GM12891 (cell line): ENCODE measurements around the gene SRRM1. TPM values are rescaled to one million over a fixed set of nuclear protein-coding genes. Genes with fewer than 3 reads are reported as not detected.
A peak's percentile ranks its signal among the peaks of the same experiment; 100 is the strongest.

Experiments used
- DNase-seq: peaks from one replicate; pipeline ENCODE4 v3.0.0; 2011; ENCODE audit warnings: low spot score; ENCODE audit not compliant: insufficient read length
- FAIRE-seq: peaks from 2 replicates; lab custom pipeline; 2011; peaks lifted over from hg19 to GRCh38; lab: Jason Lieb, UNC
- PAX5 ChIP-seq: IDR thresholded peaks from 2 replicates; pipeline ENCODE4 v1.6.1; 2011; ENCODE audit warnings: low read length, moderate library complexity, mild to moderate bottlenecking; ENCODE audit not compliant: insufficient read depth, severe bottlenecking
- POLR2A ChIP-seq: IDR thresholded peaks from 2 replicates; pipeline ENCODE4 v1.6.1; 2011; ENCODE audit warnings: low read depth, low read length, control low read depth
- POLR2AphosphoS5 ChIP-seq: IDR thresholded peaks from 2 replicates; pipeline ENCODE4 v1.6.1; 2011; ENCODE audit warnings: low read depth, low read length, control low read depth
- POU2F2 ChIP-seq: IDR thresholded peaks from 2 replicates; pipeline ENCODE4 v1.6.1; 2011; ENCODE audit warnings: low read depth, mild to moderate bottlenecking, control low read depth, low read length, moderate library complexity
- SPI1 ChIP-seq: IDR thresholded peaks from 2 replicates; pipeline ENCODE4 v1.6.1; 2011; ENCODE audit warnings: low read depth, low read length, control low read depth
- TAF1 ChIP-seq: IDR thresholded peaks from 2 replicates; pipeline ENCODE4 v1.6.1; 2011; ENCODE audit warnings: low read depth, low read length, control low read depth
- polyA plus RNA-seq: library from polyadenylated mRNA; unstranded; fragments of >200 nt; gene quantifications from one replicate; pipeline ENCODE4 v1.2.1, GENCODE V29; 2012; ENCODE audit warnings: low read depth, missing spikeins, inconsistent platforms; ENCODE audit not compliant: missing spikeins

The SRRM1 gene, protein sequence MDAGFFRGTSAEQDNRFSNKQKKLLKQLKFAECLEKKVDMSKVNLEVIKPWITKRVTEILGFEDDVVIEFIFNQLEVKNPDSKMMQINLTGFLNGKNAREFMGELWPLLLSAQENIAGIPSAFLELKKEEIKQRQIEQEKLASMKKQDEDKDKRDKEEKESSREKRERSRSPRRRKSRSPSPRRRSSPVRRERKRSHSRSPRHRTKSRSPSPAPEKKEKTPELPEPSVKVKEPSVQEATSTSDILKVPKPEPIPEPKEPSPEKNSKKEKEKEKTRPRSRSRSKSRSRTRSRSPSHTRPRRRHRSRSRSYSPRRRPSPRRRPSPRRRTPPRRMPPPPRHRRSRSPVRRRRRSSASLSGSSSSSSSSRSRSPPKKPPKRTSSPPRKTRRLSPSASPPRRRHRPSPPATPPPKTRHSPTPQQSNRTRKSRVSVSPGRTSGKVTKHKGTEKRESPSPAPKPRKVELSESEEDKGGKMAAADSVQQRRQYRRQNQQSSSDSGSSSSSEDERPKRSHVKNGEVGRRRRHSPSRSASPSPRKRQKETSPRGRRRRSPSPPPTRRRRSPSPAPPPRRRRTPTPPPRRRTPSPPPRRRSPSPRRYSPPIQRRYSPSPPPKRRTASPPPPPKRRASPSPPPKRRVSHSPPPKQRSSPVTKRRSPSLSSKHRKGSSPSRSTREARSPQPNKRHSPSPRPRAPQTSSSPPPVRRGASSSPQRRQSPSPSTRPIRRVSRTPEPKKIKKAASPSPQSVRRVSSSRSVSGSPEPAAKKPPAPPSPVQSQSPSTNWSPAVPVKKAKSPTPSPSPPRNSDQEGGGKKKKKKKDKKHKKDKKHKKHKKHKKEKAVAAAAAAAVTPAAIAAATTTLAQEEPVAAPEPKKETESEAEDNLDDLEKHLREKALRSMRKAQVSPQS
- polyA plus RNA-seq = 76.4 TPM

DNA sequence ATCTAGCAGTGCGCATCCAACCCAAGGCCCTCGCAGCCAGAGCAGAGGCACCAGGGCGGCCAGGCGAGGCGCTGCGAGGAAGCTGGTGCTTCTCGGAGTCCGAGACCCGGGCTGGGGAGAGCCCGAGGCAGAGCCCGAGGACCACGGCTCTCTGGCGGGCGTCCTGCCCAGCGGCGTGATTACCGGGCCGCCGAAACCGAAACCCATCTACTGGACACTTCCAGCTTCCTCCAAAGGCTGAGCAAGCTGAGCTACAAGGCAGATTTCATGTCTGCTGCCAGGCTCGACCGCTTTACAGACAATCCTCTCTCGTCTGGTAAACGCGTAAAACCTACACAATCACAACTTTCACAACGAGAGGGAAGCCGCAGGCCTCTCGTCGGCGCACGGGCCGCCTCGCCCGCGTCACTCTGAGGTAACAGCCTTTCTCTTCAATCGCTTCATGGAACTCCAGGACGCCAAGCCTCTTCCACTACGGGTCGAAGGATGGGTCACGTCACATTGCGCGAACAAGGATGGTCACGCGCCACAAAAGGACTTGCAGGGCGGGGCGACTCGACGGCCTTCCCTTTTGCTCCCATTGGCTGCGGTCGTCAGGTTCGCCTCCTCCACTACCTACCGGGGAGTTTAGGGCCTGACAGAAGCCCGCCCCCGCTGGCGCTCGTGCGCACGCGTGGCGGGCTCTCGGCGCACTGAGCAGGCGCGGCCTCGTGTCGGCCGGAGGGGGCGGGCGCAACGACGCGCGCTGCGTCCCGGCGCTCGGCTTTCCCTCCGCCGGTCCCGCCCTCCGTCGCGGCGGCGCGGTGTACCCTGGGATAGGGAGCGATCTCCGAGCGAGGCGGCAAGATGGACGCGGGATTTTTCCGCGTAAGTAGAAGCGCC is at the start of gene SRRM1:
TSS of gene SRRM1 (plus strand) at position 822 of the 882 bp plus-strand sequence. CDS start at position 847, 25 bp downstream.
- peak; percentile 91 for DNase-seq
- TF ChIP-seq POLR2A = peak; percentile 94
- TF ChIP-seq POLR2AphosphoS5 = peak; percentile 84
- TF ChIP-seq TAF1 = peak; percentile 71; the same call in 1 of the 2 replicates
- TF ChIP-seq PAX5 = no peak
- peak; percentile 68; the same call in 1 of the 2 replicates for TF ChIP-seq POU2F2
- FAIRE-seq = peak; percentile 99

DNA sequence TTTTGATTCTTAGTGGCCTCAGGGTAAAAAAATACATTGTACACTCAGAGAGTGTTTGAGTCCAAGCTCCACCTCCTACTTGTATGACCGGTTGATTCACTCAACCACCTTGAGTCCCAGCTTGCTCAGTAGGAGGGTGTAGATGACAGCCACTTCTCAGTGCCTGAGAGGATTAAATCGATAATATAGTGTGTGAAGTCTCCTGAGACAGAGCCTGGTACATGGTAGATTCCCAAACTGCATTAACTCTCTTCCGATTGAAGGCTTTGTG is 48.8 kb upstream of the SRRM1 start:
- TF ChIP-seq TAF1 = no peak
- TF ChIP-seq POU2F2 = no peak
- no peak for TF ChIP-seq POLR2A
- TF ChIP-seq PAX5 = no peak
- TF ChIP-seq SPI1 = no peak
- no peak for TF ChIP-seq POLR2AphosphoS5

DNA sequence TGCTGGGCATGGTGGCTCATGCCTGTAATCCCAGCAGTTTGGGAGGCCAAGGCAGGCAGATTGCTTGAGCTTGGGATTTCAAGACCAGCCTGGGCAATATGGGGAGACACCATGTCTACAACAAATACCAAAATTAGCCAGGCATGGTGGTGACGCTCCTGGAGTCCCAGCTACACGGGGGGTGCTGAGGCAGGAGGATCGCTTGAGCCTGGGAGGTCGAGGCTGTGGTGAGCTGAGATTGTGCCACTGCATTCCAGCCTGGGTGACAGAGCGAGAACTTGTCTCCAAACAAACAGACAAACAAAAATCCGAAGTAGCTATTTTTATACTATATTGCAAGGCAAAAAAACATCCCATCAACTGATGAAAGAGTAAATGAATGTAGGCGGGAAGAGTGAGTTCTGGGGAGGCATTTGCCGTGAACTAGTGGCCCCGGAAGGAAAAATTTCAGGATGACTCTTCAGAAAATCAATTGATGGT is 46.7 kb upstream of the SRRM1 start:
- FAIRE-seq = no peak
- no peak for TF ChIP-seq POLR2A
- TF ChIP-seq PAX5 = no peak
- TF ChIP-seq SPI1 = no peak
- TF ChIP-seq POU2F2 = no peak
- DNase-seq = no peak

More for the DNA sequence above, 48.8 kb upstream of the SRRM1 start:
- FAIRE-seq (no peak), DNase-seq (no peak)

DNA sequence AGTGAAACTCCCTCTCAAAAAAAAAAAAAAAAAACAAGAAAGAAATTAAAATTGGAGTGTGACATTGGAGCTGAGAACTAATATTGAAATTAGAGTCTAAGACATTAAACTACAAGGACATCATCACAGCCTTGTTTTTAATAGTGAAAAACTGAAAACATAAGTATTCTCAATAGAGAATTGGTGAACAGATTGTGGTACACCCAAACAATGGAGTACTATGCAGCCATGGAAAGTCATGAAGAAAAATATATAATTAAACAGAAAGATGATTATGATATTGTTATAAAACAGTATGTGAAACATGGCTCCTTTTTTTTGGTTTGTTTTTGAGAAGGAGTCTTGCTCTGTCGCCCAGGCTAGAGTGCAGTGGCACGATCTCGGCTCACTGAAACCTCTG is 43.8 kb upstream of the SRRM1 start:
- DNase-seq = no peak
- FAIRE-seq = no peak
- TF ChIP-seq PAX5 (no peak), TAF1 (no peak), POU2F2 (no peak), SPI1 (no peak), POLR2AphosphoS5 (no peak), POLR2A (no peak)

DNA sequence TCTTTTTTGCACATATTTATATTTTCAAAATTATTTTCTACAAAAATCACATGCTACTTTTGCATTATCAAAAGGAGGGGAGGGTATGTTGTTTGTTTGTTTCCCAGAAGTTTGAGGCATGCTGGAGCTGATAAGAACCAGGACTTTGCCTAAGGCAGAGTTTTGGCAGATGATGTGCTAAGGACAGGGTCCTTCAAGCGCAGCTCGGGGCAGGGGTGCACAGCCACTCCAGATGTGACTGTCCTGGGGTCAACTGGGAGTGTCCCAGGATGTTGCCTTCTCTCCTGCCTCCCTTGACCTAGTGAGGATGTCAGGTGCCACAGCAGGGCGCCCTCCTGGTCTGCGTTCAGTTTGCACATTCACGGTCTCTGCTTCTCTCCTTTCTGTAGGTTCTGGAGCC is 42.6 kb upstream of the SRRM1 start:
- TF ChIP-seq POLR2AphosphoS5 = no peak
- TF ChIP-seq POLR2A = no peak
- TF ChIP-seq SPI1 = no peak
- no peak for TF ChIP-seq TAF1
- TF ChIP-seq PAX5 = no peak
- no peak for TF ChIP-seq POU2F2
- FAIRE-seq (no peak), DNase-seq (no peak)

DNA sequence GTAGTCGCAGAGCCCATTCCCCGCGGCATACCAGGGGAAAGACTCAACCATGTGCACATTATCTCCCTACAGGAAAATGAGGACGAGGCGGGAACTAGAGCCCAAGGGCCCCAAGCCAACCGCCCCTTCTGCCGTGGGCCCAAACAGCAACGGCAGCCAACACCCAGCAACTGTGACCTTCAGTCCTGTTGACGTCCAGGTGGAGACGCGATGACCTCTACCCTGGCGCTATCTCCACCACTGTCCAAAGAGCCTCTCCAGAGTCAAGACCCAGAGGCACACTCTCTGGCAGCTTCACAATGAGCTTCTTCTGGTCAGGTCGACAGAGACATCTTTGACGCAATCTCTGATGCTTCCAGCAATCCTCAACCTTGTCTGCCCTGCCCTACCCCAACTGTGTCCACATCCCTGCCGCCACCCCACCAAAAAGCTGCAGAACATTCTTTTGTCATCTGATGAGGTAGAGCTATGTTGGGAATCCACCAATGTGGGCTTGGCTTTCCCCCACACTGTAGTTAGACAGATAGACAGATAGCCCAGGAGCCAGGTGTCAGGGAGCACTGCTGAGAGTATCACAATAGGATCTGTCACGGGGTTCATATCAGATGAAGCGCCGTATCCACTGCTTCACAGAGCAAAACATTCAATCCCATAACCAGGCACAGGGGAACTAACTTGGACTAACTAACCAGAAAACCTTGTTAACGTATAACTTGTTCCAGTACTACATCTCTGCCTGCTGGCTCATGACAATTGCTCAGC is 37.4 kb upstream of the SRRM1 start:
- TF ChIP-seq POU2F2 (no peak), PAX5 (no peak), POLR2A (no peak), SPI1 (no peak), TAF1 (no peak), POLR2AphosphoS5 (no peak)
- FAIRE-seq (no peak), DNase-seq (no peak)

DNA sequence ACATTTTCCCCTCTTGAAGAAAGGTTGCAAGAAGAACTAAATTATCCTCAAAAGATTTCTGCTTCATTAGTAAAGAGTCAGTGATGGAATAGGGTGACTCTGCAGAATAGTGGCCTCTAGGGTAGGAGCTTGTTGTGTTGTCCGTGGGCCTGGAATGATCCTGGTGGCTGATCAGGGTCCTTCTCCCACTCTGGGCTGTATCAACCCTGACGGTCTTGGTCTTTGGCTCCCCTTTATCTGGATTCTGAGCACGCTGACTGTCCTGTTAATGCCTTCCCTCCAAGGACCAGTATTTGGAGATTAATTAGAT is 36.9 kb upstream of the SRRM1 start:
- TF ChIP-seq PAX5 (no peak), POLR2A (no peak), POU2F2 (no peak), SPI1 (no peak), POLR2AphosphoS5 (no peak), TAF1 (no peak)
- no peak for FAIRE-seq
- no peak for DNase-seq

DNA sequence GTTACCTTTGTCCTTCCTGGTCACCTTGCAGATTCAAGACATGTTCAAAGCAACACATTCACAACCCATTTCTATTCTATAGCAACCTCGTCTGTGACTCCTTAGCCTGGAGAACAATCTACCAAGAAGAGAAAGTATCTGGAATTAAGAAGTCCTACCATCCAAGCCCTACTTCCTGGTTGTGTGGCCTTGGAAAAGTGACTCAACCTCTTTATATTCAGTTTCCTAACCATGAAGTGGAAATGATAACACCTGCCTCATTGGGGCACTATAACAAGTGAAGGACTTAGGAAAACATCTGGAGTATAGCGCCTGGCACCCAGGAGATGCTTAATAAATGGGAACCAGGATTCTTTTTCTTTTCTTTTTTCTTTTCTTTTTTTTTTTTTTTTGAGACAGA is 36.5 kb upstream of the SRRM1 start:
- no peak for FAIRE-seq
- DNase-seq = no peak
- TF ChIP-seq PAX5 = no peak
- no peak for TF ChIP-seq SPI1
- TF ChIP-seq POLR2AphosphoS5 = no peak
- TF ChIP-seq POLR2A = no peak
- no peak for TF ChIP-seq TAF1
- no peak for TF ChIP-seq POU2F2
